Neural progenitor cell (in vitro differentiated cells): ENCODE results near the gene TMEM203. TPM values are rescaled to one million over a fixed set of nuclear protein-coding genes. Genes with fewer than 3 reads are reported as not detected.

Experiments used
- DNase-seq: peaks from one replicate; pipeline ENCODE4 v3.0.0-alpha.2; 2016; ENCODE audit warnings: low spot score
- H2AFZ ChIP-seq: fragments of 200-600 bp; sonication (generic); replicated peaks from 2 replicates; pipeline ENCODE4 v1.6.1; 2016; ENCODE audit warnings: antibody characterized with exemption
- H3F3A ChIP-seq: fragments of 200-600 bp; sonication (generic); 2 replicates; pipeline ENCODE4 v1.6.1; 2016; ENCODE audit warnings: antibody characterized with exemption, low read depth
- H3K27ac ChIP-seq: fragments of 200-600 bp; sonication (generic); 2 replicates; pipeline ENCODE4 v1.5.1; 2016; ENCODE audit warnings: mild to moderate bottlenecking
- H3K27me3 ChIP-seq: fragments of 200-600 bp; sonication (generic); 2 replicates; pipeline ENCODE4 v1.6.1; 2016; ENCODE audit warnings: mild to moderate bottlenecking, moderate library complexity
- H3K36me3 ChIP-seq: fragments of 200-600 bp; sonication (generic); 2 replicates; pipeline ENCODE4 v1.5.1; 2016
- H3K4me1 ChIP-seq: fragments of 200-600 bp; sonication (generic); 2 replicates; pipeline ENCODE4 v1.6.1; 2016; ENCODE audit warnings: mixed run types
- H3K4me2 ChIP-seq: fragments of 200-600 bp; sonication (generic); 2 replicates; pipeline ENCODE4 v1.6.1; 2016
- H3K4me3 ChIP-seq: fragments of 200-600 bp; sonication (generic); 2 replicates; pipeline ENCODE4 v1.5.1; 2016
- H3K79me2 ChIP-seq: fragments of 200-600 bp; sonication (generic); 2 replicates; pipeline ENCODE4 v1.6.1; 2016; ENCODE audit warnings: low read depth
- H3K9ac ChIP-seq: fragments of 200-600 bp; sonication (generic); 2 replicates; pipeline ENCODE4 v1.6.1; 2016
- H3K9me3 ChIP-seq: fragments of 200-600 bp; sonication (generic); 2 replicates; pipeline ENCODE4 v1.5.1; 2016; ENCODE audit warnings: low read depth
- H4K20me1 ChIP-seq: fragments of 200-600 bp; sonication (generic); 2 replicates; pipeline ENCODE4 v1.6.1; 2016; ENCODE audit warnings: low read depth
- H3K27ac Mint-ChIP-seq: 3 replicates; pipeline ENCODE4 v1.8.0; 2021; ENCODE audit warnings: mixed read lengths
- H3K27me3 Mint-ChIP-seq: 2 replicates; pipeline ENCODE4 v1.8.0; 2022; ENCODE audit warnings: low read depth, mild to moderate bottlenecking, inconsistent platforms, moderate library complexity, mixed read lengths; ENCODE audit not compliant: insufficient read depth
- H3K36me3 Mint-ChIP-seq: 3 replicates; pipeline ENCODE4 v1.8.0; 2021; ENCODE audit warnings: mixed read lengths
- H3K4me1 Mint-ChIP-seq: 3 replicates; pipeline ENCODE4 v1.8.0; 2021; ENCODE audit warnings: mixed read lengths
- H3K4me3 Mint-ChIP-seq: 3 replicates; pipeline ENCODE4 v1.8.0; 2021; ENCODE audit warnings: mild to moderate bottlenecking, moderate library complexity, mixed read lengths
- H3K9me3 Mint-ChIP-seq: 3 replicates; pipeline ENCODE4 v1.8.0; 2020; ENCODE audit warnings: mixed read lengths
- EZH2 ChIP-seq: fragments of 200-600 bp; sonication (generic); IDR thresholded peaks from 2 replicates; pipeline ENCODE4 v1.6.1; 2017; ENCODE audit warnings: antibody characterized with exemption, mild to moderate bottlenecking, moderate library complexity
- EZH2phosphoT487 ChIP-seq: fragments of 200-600 bp; sonication (generic); IDR thresholded peaks from 2 replicates; pipeline ENCODE4 v1.6.1; 2017; ENCODE audit warnings: antibody characterized with exemption
- total RNA-seq: library from RNA; depleted of rRNA; stranded (reverse); fragments of >200 nt; gene quantifications from 2 replicates; pipeline ENCODE4 v1.2.3, GENCODE V29; 2015; ENCODE audit warnings: low replicate concordance
- TF ChIP-seq, protein P1 (sequence below): fragments of 200-600 bp; sonication (generic); IDR thresholded peaks from 2 replicates; pipeline ENCODE4 v1.5.1; 2017; ENCODE audit warnings: antibody characterized with exemption, mild to moderate bottlenecking

TMEM203 gene
- total RNA-seq, 1 donor from 2014 or later = 21.6 TPM

DNA sequence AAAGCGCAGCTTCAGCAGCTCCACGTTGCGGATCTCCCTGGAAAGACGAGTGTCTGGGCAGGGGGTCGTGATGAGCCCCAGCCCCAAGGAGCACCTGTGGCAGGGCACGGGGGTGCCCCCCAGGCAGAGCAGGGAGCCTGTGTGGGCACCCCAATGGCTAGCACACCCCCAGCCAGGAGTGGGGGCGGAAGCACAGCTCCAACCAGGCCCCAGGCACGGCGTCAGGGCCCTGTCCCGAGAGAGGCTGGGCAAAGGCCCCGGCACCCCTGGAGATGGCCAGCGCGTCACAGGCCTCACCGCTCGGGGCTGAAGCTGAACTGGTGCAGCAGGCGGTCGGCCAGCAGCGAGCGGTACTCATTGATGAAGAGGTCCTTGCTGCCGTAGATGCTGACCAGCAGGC, 25.0 kb downstream of the TMEM203 start:
- peaks cover 4% of the 10 kb centered on the region for H3K27me3 Mint-ChIP-seq
- Histone ChIP-seq H3K27me3 (peaks cover 14% of the 10 kb centered on the region), H3F3A (peaks cover 10% of the 10 kb centered on the region), H3K9me3 (no peaks in the 10 kb centered on the region), H3K36me3 (no peaks in the 10 kb centered on the region), H3K4me2 (no peak overlapping the region), H3K27ac (no peak overlapping the region), H3K4me1 (no peaks in the 10 kb centered on the region), H3K9ac (no peak overlapping the region), H3K79me2 (no peaks in the 10 kb centered on the region), H4K20me1 (peaks cover 19% of the 10 kb centered on the region), H3K4me3 (no peak overlapping the region), H2AFZ (no peak overlapping the region)
- H3K4me3 Mint-ChIP-seq = no peak overlapping the region
- TF ChIP-seq EZH2phosphoT487 (no peak), EZH2 (no peak)
- TF ChIP-seq, protein P1, sequence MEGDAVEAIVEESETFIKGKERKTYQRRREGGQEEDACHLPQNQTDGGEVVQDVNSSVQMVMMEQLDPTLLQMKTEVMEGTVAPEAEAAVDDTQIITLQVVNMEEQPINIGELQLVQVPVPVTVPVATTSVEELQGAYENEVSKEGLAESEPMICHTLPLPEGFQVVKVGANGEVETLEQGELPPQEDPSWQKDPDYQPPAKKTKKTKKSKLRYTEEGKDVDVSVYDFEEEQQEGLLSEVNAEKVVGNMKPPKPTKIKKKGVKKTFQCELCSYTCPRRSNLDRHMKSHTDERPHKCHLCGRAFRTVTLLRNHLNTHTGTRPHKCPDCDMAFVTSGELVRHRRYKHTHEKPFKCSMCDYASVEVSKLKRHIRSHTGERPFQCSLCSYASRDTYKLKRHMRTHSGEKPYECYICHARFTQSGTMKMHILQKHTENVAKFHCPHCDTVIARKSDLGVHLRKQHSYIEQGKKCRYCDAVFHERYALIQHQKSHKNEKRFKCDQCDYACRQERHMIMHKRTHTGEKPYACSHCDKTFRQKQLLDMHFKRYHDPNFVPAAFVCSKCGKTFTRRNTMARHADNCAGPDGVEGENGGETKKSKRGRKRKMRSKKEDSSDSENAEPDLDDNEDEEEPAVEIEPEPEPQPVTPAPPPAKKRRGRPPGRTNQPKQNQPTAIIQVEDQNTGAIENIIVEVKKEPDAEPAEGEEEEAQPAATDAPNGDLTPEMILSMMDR = no peak
- H3K9me3 Mint-ChIP-seq = no peaks in the 10 kb centered on the region
- no peaks in the 10 kb centered on the region for H3K4me1 Mint-ChIP-seq
- no peak for DNase-seq
- H3K27ac Mint-ChIP-seq = no peak overlapping the region
- peaks cover 3% of the 10 kb centered on the region for H3K36me3 Mint-ChIP-seq

DNA sequence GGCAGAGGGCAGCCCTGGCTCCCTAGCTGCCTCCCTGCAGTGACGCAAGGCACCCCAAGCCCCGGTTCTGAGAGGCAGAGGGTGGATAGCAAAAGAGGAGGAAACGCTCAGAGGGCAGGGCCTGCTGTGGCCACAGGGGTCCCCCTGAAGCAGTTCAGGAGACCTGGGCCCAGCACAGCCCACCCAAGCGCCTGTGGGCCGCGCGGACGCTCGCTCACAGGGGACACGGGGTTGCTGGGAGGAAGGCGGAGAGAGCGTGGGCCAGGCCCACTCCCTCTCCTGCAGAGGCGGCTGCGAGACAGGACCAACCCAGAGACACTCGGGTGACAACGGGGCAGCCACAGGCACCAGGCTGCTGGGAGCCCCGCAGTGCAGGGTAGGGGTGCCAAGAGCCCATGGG, 25.7 kb downstream of the TMEM203 start:
- no peak overlapping the region for H3K27ac ChIP-seq
- no peaks in the 10 kb centered on the region for H3K9me3 Mint-ChIP-seq
- H3K36me3 Mint-ChIP-seq = peaks cover 3% of the 10 kb centered on the region
- no peak overlapping the region for H3K4me3 ChIP-seq
- H3K79me2 ChIP-seq = no peaks in the 10 kb centered on the region
- peaks cover 26% of the 10 kb centered on the region for H4K20me1 ChIP-seq
- H3K27me3 ChIP-seq = peaks cover 21% of the 10 kb centered on the region
- H3K4me1 ChIP-seq = peaks cover 6% of the 10 kb centered on the region
- H3K4me3 Mint-ChIP-seq = no peak overlapping the region
- peaks cover 10% of the 10 kb centered on the region for H3F3A ChIP-seq
- H3K4me1 Mint-ChIP-seq = no peaks in the 10 kb centered on the region
- no peak overlapping the region for H2AFZ ChIP-seq
- no peaks in the 10 kb centered on the region for H3K36me3 ChIP-seq
- DNase-seq = no peak
- no peak overlapping the region for H3K9ac ChIP-seq
- H3K4me2 ChIP-seq = no peak overlapping the region
- H3K27ac Mint-ChIP-seq = no peak overlapping the region
- TF ChIP-seq EZH2 = no peak
- no peak for TF ChIP-seq EZH2phosphoT487
- TF ChIP-seq, protein P1 = no peak
- no peaks in the 10 kb centered on the region for H3K9me3 ChIP-seq
- H3K27me3 Mint-ChIP-seq = peaks cover 4% of the 10 kb centered on the region

DNA sequence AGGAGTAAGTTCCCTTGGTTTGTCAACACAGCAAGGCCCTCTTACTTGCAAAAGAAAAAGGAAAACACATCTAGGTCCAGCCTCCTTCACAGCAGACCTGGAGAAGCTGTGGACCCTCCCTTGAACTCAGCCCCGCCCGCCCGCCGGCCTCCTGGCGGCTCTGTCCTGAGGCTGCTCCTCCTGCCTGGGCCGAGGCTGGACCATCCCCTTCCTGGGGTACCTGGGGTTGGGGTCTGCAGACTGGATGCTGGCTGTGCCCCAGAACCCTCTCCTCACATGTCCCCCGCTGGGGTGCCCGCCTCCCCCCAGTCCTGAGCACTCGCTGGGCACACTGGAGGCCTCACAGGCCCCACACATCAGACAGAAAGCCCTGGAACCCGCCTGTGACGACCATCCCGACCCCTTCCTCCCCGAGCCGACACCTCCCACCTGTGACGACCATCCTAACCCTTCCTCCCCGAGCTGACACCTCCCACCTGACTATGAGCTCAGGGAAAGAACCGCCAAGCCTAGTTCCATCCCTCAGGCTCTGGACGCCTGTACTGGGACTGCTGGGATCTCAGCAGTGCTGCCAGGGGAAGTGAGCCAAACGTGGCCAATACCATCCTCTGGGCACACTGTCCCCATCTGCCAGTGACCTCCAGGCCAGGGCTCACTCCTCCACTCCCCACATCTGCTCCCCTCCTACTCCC, 26.4 kb downstream of the TMEM203 start:
- no peaks in the 10 kb centered on the region for H3K9me3 Mint-ChIP-seq
- DNase-seq = no peak

More for the DNA sequence above, 26.4 kb downstream of the TMEM203 start:
- Histone ChIP-seq H2AFZ (no peak overlapping the region), H3K79me2 (no peaks in the 10 kb centered on the region), H3K9me3 (no peaks in the 10 kb centered on the region), H3K27me3 (peaks cover 28% of the 10 kb centered on the region), H3K4me2 (no peak overlapping the region), H3K4me1 (peaks cover 11% of the 10 kb centered on the region), H3K4me3 (no peak overlapping the region), H4K20me1 (peaks cover 33% of the 10 kb centered on the region), H3K36me3 (no peaks in the 10 kb centered on the region), H3F3A (peaks cover 10% of the 10 kb centered on the region), H3K27ac (no peak overlapping the region), H3K9ac (no peak overlapping the region)
- TF ChIP-seq, protein P1 = no peak
- no peak for TF ChIP-seq EZH2phosphoT487
- TF ChIP-seq EZH2 = no peak
- no peak overlapping the region for H3K27ac Mint-ChIP-seq
- H3K4me3 Mint-ChIP-seq = no peak overlapping the region
- peaks cover 3% of the 10 kb centered on the region for H3K36me3 Mint-ChIP-seq
- H3K27me3 Mint-ChIP-seq = peaks cover 4% of the 10 kb centered on the region
- H3K4me1 Mint-ChIP-seq = no peaks in the 10 kb centered on the region
